Thyroid gland (tissue), 4 donors: ENCODE data around the gene BAZ1B.

Experiments used
- CTCF ChIP-seq, 6 experiments: fragments of 200-600 bp in 3 of 6; fragments of 450-650 bp in 3 of 6; sonication (generic) in 3 of 6; IDR thresholded peaks; one replicate each; pipeline ENCODE4 v1.5.1; 2016 to 2019; ENCODE audit warnings: antibody characterized with exemption in 6 of 6, mild to moderate bottlenecking in 2 of 6, inconsistent platforms in 1 of 6, moderate library complexity in 1 of 6
- POLR2A ChIP-seq, 2 donors: fragments of 450-650 bp; IDR thresholded peaks; one replicate each; pipeline ENCODE4 v1.6.1; 2017; ENCODE audit warnings: antibody characterized with exemption in 2 of 2, mild to moderate bottlenecking in 2 of 2, moderate library complexity in 1 of 2

- TF ChIP-seq CTCF (IDR thresholded peaks at IDR 0.05) (no peak), POLR2A (IDR thresholded peaks at IDR 0.05) (no peak)
These were observed 27.1 kb upstream of the BAZ1B start for GRCh38 chr7:73549176-73549575.
